Transverse colon (tissue), 4 donors: ENCODE results near the gene MUC4. TPM values are rescaled to one million over a fixed set of nuclear protein-coding genes. Genes with fewer than 3 reads are reported as not detected.

ENCODE experiments used
- DNase-seq: peaks from one replicate; pipeline ENCODE4 v3.0.0-alpha.2; 2019
- H3K27ac ChIP-seq, 4 donors: fragments of 200-600 bp; sonication (generic); 2 replicates each; pipeline ENCODE4 v1.5.1; 2016 to 2018; ENCODE audit warnings: inconsistent platforms in 4 of 4
- H3K27me3 ChIP-seq: fragments of 200-600 bp; sonication (generic); 2 replicates; pipeline ENCODE4 v1.5.1; 2017; ENCODE audit warnings: inconsistent platforms
- H3K36me3 ChIP-seq, 4 donors: fragments of 200-600 bp; sonication (generic); 2 replicates each; pipeline ENCODE4 v1.5.1; 2017 to 2019; ENCODE audit warnings: inconsistent platforms in 4 of 4
- H3K4me1 ChIP-seq, 4 donors: fragments of 200-600 bp; sonication (generic); 2 replicates each; pipeline ENCODE4 v1.5.1; 2017 to 2020; ENCODE audit warnings: inconsistent platforms in 4 of 4
- H3K4me3 ChIP-seq, 4 donors: fragments of 200-600 bp; sonication (generic); 1 replicate in 1 of 4; 2 replicates in 3 of 4; pipeline versions ENCODE4 v1.5.1 to v1.6.1; 2017 to 2019; ENCODE audit warnings: inconsistent platforms in 4 of 4
- H3K9me3 ChIP-seq, 2 donors: fragments of 200-600 bp; sonication (generic); 2 replicates each; pipeline ENCODE4 v1.5.1; 2017 to 2019; ENCODE audit warnings: inconsistent platforms in 2 of 2
- CTCF ChIP-seq, 5 experiments: fragments of 200-600 bp in 3 of 5; fragments of 450-650 bp in 2 of 5; sonication (generic) in 3 of 5; IDR thresholded peaks; 1 replicate in 2 of 5; 2 replicates in 3 of 5; pipeline ENCODE4 v1.5.1; 2016 to 2017; ENCODE audit warnings: antibody characterized with exemption in 5 of 5, inconsistent platforms in 3 of 5, mild to moderate bottlenecking in 2 of 5, moderate library complexity in 1 of 5
- EP300 ChIP-seq: sonication (generic); formaldehyde crosslinking; IDR thresholded peaks from one replicate; pipeline ENCODE4 v1.6.1; 2017; ENCODE audit warnings: antibody characterized with exemption, low read depth
- POLR2A ChIP-seq: fragments of 450-650 bp; IDR thresholded peaks from one replicate; pipeline ENCODE4 v1.6.1; 2016; ENCODE audit warnings: antibody characterized with exemption, mild to moderate bottlenecking, moderate library complexity
- POLR2AphosphoS5 ChIP-seq, 3 donors: sonication (generic); formaldehyde crosslinking; IDR thresholded peaks; one replicate each; pipeline ENCODE4 v1.6.1; 2016; ENCODE audit warnings: antibody characterized with exemption in 3 of 3
- WGBS, 2 donors: methylation state at CpG; one replicate each; pipeline ENCODE4 v1.1.5; 2018; ENCODE audit warnings: low coverage in 1 of 2; 5-methylcytosine and 5-hydroxymethylcytosine counted together
- in situ Hi-C, 4 donors: fragments of 200-750 bp; cut with MboI; loops; one replicate each; pipeline versions ENCODE4 v1.15.0 to v1.15.1; 2017; ENCODE audit warnings: low sequenced_read_pairs in 3 of 4, low pct_ligation_motif_present in 1 of 4, low pct_unique_long_range_greater_than_20kb in 1 of 4
- intact Hi-C: fragments of 100-400 bp; cut with DNase I; formaldehyde crosslinking; loops from one replicate; pipeline ENCODE4 v1.15.1; 2023; ENCODE audit warnings: low total_unique reads
- total RNA-seq, 4 donors: library from RNA; depleted of rRNA; stranded (reverse); fragments of >200 nt; gene quantifications; one replicate each; pipeline ENCODE4 v1.1.0, GENCODE V29; 2016

Gene MUC4
- total RNA-seq, 4 donors from 2014 or later, result 111 to 354 (median 170) TPM

GRCh38 chr3:195755791-195756676, 55.7 kb downstream of the MUC4 start:
- Histone ChIP-seq H3K4me1 (no peaks in the 10 kb centered on the region), H3K4me3 (no peak overlapping the region), H3K36me3 (peaks cover 0 to 4% (median 0%) of the 10 kb centered on the region in 4 donors), H3K27ac (no peak overlapping the region), H3K27me3 (peaks cover 5% of the 10 kb centered on the region), H3K9me3 (no peaks in the 10 kb centered on the region)
- DNase-seq, result no peak
- TF ChIP-seq POLR2AphosphoS5 (IDR thresholded peaks at IDR 0.05) (no peak), CTCF (IDR thresholded peaks at IDR 0.05) (no peak), POLR2A (no peak), EP300 (no peak)
- 81 to 84% methylated on average over 6 to 16 of the region's 16 CpGs for WGBS, 2 donors
- intact Hi-C loops (no loop called here), in situ Hi-C loops (no loop called here)

GRCh38 chr3:195755391-195755790, 56.3 kb downstream of the MUC4 start:
- WGBS, 2 donors, result 93% methylated on average over 7 of the region's 7 CpGs; no CpG with 5 or more reads in 1 of the 2 donors
- in situ Hi-C loops (no loop called here), intact Hi-C loops (no loop called here)
- DNase-seq, result no peak
- H3K27ac ChIP-seq, result no peak overlapping the region
- no peak overlapping the region for H3K4me3 ChIP-seq
- no peak for TF ChIP-seq CTCF (IDR thresholded peaks at IDR 0.05)
- no peak for TF ChIP-seq POLR2AphosphoS5 (IDR thresholded peaks at IDR 0.05)
- TF ChIP-seq EP300, result no peak
- no peak for TF ChIP-seq POLR2A
- H3K4me1 ChIP-seq, result no peaks in the 10 kb centered on the region
- H3K36me3 ChIP-seq, result peaks cover 0 to 4% (median 0%) of the 10 kb centered on the region in 4 donors
- no peaks in the 10 kb centered on the region for H3K9me3 ChIP-seq
- peaks cover 5% of the 10 kb centered on the region for H3K27me3 ChIP-seq

GRCh38 chr3:195754906-195755305, 56.8 kb downstream of the MUC4 start:
- 82 to 95% methylated on average over 7 of the region's 7 CpGs for WGBS, 2 donors
- in situ Hi-C loops, result no loop called here
- DNase-seq, result no peak
- peaks cover 5% of the 10 kb centered on the region for H3K27me3 ChIP-seq
- intact Hi-C loops, result no loop called here
- peaks cover 0 to 4% (median 0%) of the 10 kb centered on the region in 4 donors for H3K36me3 ChIP-seq
- H3K9me3 ChIP-seq, result no peaks in the 10 kb centered on the region
- H3K4me1 ChIP-seq, result no peaks in the 10 kb centered on the region
- no peak overlapping the region for H3K27ac ChIP-seq
- no peak overlapping the region for H3K4me3 ChIP-seq
- TF ChIP-seq POLR2AphosphoS5 (IDR thresholded peaks at IDR 0.05) (no peak), CTCF (IDR thresholded peaks at IDR 0.05) (no peak), POLR2A (no peak), EP300 (no peak)

- in situ Hi-C loops (no loop called here), intact Hi-C loops (no loop called here)
- TF ChIP-seq POLR2AphosphoS5 (IDR thresholded peaks at IDR 0.05), result no peak
- TF ChIP-seq EP300, result no peak
- H3K4me3 ChIP-seq, result no peak overlapping the region
- WGBS, 2 donors, result 97% methylated on average over 19 of the region's 19 CpGs; no CpG with 5 or more reads in 1 of the 2 donors
- H3K9me3 ChIP-seq, result no peaks in the 10 kb centered on the region
- H3K27me3 ChIP-seq, result peaks cover 5% of the 10 kb centered on the region
- DNase-seq, result no peak
- no peaks in the 10 kb centered on the region for H3K4me1 ChIP-seq
- H3K36me3 ChIP-seq, result peaks cover 0 to 4% (median 0%) of the 10 kb centered on the region in 4 donors
- H3K27ac ChIP-seq, result no peak overlapping the region
Measured at GRCh38 chr3:195754141-195754540, 57.6 kb downstream of the MUC4 start.
